Measurements from ENCODE around the gene RTL10.
"Not testable (repeated sequence)": the region's sequence is repeated elsewhere in the genome, so short reads cannot be mapped to it uniquely, and the experiment has no call there.

The RTL10 gene

DNA sequence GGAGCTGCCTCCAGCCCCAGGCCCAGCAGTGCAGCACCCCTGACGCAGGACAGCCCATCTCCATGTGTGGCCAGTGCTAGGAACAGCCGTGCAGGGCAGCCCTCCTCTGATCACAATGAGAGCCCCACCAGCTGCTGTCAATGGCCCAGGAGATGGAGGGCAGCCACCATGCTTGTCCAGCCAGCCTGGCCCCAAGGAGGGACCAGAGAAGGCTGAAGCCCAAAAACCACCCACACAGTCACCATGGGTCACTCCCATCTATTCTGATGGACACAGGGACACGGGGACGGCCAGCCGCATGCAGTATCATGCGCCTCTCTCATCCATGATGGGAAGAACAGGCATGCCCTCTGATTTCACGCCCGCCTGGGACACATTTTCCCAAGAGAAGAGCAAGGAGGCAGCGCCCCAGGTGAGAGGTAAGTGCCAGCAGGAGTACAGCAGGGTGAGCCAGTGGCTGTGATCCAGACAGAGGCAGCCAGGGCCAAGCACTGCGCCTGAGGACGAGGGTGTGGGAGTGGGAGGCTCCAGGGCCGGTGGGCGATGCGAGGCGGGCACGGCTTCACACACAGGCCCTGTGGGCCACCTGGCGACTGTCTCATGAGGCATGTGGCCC, 33.6 kb upstream of the RTL10 start:
- ATAC-seq = no peak

DNA sequence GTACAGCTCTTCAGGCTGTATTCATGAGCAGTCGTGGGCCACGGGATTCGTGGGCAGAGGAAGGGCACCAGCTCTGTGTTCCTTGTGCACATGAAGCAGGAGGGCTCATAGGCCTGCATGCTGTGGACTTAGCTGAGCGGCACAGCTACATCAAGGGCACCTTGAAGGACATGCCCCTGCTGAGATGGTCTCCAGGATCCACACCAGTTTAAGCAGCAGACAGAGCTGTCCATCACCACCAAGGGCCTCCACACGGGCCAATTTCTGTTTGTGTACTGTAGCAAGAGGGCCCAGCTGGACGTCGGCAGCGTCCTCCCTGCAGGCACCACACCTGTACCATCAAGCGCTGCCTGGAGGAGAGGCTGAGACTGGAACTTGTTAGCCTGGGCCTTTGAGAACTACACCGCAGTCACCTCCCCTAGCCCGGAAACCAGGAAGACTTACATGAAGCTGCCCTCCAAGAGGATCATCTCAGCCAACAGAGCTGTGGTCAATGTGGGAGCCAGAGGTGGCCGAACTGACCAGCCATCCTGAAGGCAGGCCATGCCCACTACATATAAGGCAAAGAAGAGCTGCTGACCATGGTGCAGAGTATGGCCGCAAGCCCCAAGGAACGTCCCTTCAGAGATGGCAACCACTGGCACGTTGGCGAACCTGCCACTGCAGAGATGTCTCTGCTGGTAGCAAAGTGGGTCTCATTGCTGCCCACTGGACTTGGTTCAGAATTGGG, 32.7 kb upstream of the RTL10 start:
- ATAC-seq = no peak

DNA sequence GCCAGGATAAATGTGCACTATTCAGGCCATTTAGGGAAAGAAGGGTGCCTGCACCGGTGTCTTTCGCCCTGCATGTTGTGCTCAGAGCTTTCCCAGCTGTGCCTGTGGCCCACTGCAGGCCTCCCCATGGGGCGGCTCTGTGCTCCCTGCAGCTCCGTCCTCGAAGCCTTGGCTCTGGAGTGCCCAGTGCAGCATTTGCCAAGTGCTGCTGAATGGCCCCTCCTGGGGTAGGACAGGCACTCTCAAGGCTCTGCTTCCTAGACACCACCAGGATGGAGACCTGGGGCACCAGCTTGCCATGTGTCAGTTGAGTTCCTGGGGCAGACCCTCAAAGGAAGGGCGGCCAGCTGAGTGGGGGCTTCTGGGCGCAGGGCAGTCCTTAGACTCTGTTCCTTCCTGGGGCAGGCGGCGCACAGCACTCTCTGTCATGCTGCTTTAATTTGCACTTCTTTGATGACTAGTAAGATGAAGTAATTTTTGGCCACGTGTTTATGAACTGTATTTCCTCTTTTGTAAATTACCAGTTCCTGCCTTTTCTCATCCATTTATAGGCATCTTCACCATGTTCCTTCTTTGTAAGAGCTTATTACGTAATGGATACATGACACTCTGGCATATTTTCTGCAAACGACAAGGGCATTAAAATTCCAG, 32.1 kb upstream of the RTL10 start:
- peak; percentile 33 to 39 for ATAC-seq

DNA sequence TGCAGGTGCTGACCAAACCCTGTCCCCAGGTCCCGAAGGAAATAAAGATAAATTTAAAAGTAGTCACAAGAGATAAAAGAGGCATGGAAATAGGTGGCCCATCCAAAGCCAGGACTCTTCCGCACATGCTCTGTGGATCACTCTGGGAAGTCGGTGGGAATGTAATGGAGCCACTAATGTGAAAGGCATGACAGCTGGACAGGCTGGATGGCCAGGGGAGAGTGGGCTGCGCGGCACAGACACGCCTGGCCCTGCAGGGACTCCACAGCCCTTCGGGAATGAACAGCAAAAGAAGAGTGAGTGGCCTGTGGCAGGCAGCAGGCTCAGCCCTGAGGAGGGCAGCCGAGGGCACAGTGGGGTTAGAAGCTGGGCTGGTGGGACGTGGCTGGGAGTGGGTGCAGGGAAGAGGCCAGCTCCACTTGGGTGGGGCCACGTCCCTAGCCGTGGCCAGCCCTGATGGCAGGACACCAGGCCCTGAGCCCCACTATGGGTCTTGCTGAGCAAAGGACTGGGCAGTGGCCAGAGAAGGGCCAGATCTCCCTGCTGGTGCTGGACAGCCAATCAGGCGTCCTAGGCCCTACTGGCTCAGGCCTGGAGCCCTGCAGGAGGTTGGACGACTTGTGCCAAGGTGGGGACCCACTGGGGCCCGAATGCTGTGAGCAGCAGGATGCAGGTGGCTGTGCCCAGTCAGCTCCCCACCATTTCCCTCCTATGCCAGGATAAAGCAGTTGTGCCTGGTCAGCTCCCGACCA, 31.3 kb upstream of the RTL10 start:
- no peak for ATAC-seq

DNA sequence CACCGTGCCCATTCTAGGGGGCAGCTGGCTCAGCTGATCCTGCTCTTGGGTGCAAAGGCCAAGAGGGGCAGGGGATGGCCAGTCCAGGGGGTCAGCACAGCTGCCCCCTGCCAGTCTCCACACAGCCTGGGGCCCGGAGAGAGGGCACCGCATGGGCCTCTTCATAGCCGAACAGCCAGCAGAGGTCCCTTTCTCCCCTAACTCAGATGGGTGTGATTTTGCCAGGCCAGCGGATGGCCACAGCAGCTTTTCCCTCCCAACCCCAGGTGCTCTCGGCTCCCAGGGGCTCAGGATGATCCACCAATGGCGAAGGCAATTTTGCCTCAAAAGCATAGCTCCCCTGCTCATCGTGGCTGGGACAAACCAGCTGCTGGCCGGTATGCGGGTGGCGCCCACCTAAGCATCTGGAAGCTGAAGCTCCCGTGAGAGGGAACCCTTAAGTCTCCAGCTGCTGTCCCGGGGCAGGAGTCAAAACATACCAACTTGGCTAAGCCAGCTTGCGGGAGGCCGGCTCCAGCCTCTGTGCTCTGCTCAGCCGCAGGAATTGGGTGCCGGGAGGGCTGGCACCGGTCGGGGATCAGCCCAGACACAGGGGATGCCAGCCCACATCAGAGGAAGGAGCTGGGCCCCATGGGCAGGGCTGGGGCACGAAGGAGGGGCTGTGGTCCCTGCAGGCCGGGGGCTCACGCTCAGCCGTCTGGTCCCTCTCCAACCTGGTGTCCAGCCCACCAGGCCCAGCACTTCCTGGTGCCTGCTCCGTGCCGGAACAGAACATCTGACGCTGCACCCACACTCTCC, 30.5 kb upstream of the RTL10 start:
- ATAC-seq = no peak

DNA sequence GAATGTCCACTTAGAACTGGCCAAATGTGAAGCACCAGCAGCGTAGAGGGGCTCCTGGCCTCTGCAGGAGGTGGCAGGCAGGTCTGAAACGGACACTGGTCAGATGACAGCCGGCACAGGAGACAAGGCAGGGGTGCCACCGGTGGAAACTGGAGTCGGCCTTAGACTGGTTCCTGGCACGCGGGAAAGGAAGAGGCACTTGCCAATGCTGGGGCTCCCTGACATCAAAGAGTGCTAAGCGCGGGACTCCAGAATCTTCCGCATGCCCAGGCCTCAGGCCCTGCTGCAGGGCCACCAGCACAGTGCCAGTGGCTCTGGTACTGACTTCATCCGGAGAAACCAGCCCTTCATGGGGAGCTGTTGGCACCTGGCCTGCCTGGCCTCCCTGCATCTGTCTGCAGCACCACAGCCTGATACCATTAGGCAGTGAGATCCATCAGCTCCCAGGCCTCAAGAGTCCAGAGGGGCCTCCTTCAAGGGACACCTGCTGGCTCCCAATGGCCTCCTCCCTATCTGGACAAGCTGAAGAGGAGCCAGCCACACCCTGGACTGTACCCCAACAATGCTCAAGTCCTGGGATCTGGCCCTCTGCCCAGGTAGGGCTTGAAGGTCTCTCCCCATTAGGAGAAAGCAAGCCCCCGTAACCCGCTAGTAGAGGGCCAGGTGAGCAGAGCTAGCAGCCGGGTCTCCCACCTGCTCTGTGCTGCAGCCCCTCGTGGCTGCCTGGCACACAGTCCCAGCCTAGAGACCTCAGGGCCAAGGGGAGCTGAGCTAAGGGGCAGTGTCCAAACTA, 29.7 kb upstream of the RTL10 start:
- ATAC-seq = no peak

DNA sequence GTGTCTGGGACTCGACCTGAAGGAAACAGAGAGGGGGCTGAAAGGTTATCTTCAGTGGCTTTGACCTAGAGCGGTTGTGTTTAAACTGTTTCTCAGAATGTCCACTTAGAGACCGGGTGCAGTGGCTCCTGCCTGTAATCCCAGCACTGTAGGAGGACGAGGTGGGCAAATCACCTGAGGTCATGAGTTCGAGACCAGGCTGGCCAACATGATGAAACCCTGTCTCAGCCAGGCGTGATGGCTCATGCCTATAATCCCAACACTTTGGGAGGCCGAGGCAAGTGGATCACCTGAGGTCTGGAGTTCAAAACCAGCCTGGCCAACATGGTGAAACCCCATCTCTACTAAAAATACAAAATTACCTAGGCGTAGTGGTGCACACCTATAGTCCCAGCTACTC, 28.8 kb upstream of the RTL10 start:
- ATAC-seq = not testable (repeated sequence)

DNA sequence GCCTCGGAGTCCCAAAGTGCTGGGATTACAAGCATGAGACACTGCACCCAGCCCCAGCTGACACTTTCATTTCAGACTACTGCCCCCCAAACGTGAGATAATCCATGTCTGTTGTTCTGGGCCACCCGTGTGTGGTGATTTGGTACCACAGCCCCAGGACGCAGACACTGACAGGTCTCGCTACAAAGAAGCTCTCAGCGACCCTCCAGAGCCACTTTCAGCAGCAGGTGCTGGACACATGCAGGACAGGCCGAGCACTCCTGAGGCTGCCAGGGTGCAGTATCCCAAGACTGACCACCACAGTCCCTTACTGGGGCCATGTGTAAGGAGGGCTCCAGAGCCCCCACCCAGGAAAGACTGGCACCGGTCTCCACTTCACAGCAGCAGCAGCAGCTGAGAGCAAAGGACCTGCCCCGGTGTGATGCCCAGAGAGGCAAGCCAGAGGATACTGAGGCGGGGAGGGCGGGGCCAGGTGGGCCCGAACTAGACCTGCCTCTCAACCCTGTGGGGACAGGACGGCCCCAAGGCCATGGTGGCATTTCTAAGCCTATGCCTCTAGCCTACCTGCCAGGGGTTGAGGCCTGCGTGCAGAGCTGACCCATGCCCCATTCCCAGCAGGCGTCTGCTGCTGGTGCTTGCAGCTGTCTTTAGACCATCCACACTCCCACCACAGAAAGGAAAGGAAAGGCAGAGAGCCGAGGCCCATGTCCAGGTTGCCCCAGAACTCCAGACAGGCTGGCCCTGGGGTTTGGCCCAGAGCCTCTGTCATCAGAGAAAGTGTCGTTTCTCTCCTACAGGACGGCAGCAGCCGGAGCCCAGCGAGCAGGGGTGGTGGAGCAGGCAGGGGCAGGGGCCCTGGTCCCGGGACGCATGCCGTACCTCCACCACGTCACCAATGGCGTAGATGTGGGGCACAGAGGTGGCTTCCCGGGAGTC, 28.0 kb upstream of the RTL10 start:
- ATAC-seq = no peak

DNA sequence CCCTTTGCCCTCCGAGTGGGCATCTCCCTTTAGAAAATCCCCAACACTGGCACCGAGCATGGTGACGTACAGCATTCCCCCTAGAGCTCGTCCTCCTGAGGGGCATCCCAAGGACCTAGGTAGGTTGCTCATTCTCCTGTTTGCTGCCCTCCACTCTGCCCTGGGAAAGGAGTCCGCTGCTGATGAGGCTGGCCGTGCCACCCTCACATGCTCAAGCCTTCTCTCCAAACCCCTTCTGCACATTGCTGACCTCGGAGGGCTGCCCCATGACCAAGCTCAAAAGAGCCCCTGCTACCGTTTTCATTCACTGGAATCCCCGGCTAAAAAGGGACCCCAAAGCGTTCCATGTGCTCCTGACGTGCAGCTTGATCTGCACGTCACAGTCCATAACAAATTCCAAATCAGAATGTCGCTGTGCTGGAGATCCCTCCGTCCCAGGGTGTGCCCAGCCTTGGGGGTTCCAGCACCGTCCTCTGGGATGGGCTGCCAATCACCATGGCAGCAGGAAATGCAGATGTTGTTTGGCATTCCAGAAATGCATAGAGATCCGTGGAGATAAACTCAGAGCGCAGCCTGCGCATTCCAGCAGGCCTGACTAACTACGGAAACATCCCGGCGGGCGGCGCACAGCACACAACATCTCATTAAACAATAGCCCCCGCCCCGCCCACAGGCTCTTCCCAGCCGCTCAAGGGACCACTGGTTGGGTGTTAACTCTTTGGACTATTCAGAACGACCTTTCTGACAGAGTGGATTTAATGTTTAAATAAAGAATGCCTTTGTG, 26.3 kb upstream of the RTL10 start:
- no peak for ATAC-seq

DNA sequence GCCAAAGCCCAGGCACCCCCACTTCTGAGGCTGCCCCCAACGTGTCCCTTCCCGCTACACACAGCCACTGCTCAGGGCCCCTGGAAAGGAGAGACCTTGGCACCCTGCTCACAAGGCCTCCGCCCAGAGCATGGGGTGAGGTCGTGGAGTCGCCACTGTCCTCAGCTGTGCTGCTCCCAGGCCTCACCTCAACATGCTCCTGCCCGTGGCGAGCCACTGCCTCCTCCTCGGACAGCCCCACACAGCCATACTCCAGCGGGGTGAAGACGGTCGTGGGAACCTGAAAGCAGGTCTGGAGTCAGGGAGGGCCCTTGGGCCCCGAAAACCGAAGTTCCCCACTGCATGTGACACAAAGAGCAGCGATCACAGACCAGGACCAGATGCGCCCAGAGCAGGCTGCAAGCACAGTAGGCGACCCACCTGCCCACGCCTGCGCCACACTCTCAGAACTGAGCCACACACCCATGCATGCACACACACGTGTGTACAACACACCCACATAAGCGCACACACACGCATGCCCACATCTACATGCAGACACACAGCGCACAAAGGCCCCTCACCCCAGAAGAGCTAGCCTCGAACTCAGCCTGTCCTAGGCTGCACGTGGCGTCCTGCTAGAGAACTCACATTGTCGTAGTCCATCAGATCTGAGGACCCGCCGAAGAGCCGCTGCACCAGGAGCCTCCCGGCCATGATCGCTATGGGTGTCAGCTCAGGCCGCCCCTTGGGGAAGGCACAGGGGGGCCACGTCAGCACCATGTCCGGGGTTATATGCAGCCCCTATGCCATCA, 25.5 kb upstream of the RTL10 start:
- ATAC-seq = no peak

DNA sequence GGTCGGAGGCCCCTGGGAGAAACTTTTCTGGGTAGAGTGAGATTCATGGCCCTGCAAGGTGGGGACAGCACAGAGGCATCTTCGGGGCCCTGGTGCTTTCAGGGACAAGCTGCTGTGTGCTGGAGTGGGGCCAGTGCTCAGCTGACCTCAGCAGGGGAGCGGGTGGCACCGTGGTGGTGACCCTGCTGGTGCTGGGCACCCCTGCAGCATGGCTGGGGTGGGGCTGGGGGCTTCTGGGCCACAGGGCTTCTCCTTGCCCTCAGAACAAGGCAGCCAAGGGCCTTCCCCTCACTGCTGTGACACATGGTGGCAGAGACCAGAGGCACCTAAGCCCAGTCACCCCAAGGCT, 24.9 kb upstream of the RTL10 start:
- ATAC-seq = no peak

DNA sequence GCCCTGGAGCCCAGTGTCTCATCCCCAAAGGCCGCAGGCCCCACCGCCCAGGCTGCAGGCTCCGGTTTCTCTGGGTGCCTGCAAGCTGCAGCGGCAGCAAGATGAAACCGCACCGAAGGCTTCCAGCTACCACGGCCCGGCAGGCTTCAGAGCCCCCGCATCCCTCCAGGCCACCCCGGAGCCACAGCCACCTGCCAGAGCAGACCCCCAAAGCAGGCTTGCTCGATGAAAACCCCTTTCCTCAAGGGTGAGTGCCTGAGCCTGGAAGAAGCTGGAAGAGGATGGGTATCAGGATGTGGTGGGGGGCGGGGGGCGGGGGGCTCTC, 24.5 kb upstream of the RTL10 start:
- no peak for ATAC-seq

DNA sequence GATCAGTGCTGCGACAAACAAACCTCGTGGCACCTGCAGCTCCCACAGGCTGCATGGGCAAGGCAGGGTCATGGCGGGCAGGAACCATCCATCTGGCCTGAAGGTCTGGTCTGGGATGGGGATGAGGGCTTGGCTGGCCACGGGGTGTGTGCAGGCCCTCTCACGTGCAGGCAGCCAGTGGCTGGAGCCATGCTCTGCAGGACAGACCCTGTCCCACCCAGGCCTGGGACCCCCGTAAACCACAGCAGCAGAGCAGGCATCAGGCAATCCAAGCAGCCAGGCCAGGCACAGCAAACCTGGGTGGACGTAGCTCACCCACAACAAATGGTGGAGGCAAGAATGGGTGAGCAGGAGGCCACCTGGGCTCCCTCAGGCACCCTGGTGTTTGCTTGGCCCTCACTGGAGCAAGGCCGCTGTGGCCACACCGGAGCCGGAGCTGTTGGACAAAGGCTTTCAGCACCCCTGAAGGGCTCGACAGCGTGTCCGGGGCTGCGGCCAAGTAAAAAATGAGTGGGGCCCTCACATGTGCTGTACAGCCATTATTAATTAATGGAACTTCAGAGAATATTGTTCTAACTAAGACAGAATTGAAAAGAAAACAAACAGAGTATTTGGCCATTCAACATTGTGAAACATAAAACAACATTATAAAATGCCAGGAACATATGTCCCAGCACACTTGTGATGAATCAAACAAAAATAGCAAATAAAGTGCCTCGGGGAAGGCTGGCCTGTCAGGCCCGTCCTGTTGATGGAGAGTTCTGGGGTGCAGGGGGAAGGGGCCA, 24.0 kb upstream of the RTL10 start:
- ATAC-seq = no peak

DNA sequence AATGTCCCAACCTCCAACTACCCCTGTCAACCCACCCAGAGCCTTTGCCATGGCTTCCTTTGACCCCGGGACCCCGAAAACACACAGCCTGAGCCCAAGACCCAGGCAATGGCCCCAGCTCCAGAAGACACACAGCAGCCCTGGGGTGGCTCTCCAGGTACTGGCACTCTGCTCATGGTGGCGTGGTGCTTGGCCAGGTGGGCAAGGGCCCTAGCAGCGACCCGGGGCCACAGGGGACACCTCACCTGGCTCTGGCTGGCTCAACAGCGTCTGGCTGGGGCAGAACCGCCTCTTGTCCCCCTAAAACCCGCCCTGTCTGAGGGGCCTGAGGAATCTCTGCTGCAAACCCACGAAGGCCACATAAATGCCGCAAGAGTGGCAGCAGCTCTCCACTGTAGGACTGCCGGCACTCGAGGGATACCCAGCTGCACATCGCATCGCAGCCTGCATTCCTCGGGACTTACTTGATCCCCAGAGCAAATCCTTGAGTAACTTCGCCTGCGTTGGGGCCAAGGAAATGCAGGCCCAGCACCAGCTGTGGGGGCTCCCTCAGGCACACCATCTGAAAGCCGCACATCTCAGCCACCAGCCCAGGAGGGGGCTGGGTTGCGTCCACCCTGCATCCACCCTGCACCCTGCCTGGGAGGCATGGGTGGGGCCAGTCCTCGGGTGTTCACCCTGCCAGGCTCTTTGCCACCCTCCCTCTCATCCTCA, 23.1 kb upstream of the RTL10 start:
- ATAC-seq = no peak

DNA sequence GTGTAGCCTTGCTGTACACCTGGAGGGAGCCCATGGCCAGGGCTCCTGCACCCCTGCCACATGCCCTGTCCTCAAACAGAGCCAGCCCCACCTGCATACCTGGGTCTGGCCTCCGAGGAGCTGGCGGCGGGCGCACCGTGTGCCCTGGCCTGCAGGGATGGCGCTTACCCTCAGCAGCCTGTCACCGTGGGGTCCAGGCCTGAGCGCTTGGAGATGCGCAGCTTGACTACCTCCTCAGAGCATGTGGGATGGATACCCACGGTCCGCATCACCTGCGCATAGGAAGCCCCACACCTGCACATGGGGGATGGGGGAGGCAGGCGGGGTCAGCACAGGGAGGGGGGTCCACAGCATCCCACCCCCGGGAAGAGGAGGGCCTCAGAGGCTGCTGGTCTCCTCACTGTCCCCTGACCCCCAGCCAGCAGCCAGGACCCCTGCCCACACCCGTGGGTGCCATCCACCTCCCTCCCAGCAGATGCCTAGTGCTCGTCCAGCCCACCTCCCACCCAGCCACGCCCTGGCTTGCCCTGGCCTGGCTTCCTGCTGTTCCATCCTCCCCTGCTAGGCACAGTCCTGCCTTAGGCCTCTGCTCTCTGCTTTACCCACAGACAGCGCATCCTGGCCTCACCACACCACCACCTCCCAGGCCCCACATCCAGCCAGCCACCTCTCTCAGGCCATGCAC, 22.4 kb upstream of the RTL10 start:
- no peak for ATAC-seq

DNA sequence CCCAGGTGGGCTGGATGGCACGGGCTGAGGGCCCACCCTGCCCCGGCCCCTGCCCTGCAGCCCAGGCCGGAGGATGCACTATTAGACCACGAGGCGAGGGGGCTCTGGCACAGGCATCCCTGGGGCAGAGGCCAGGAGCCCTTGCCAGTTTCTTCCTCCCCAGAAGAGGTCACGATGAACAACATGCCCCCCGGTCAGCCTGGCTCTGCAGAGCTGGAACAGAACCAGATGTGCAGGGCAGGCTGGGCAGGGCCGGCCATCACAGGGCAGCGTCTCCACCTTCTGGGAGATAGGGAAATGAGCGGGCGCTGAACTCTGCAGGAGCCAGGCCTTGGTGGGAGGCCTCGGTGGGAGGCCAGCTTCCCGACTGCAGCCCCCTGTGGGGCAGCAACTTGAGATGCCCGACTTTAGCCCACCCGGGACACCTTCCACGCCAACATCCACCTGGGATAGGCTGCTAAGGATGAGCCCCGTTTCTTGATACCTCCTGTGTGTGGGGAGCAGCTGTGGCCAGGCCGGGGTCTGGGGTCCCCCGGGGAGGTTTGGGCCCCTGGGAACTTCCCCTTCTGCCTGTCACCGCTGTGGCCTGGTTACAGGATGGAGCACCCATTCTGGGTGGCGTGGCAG, 21.8 kb upstream of the RTL10 start:
- ATAC-seq = no peak
